Measurements from ENCODE around the gene PLCB1.

PLCB1 gene

DNA sequence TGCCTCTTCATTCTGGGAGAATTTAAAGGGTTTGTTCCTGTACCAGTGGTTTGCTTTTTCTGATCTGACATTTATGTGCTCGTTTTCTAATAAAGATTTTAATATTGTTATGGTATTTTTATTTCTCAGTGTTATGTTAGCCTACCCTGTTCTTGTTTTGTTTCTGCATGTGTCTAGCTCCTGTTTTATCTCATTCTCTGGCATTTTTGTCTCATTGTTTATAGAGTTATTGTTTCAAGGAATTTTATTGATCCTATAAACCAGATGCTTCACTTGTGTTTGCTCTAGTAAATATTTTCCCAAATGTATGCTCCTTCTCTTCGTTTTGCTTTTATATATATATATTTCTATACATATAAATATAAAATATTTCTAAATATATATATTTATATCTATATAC is 152.8 kb downstream of the PLCB1 start:
- no peaks in the 10 kb centered on the region for H3K9me3 Mint-ChIP-seq
- H3K27ac Mint-ChIP-seq, result no peak overlapping the region
- DNase-seq (ENCODE audit: low spot score in 2 of 2), result no peak
- no peaks in the 10 kb centered on the region for H3K4me1 Mint-ChIP-seq
- no peak overlapping the region for H3K4me3 Mint-ChIP-seq
- no peaks in the 10 kb centered on the region for H3K27me3 Mint-ChIP-seq
- no peaks in the 10 kb centered on the region for H3K36me3 Mint-ChIP-seq
- ATAC-seq (ENCODE audit: low read depth), result no peak

DNA sequence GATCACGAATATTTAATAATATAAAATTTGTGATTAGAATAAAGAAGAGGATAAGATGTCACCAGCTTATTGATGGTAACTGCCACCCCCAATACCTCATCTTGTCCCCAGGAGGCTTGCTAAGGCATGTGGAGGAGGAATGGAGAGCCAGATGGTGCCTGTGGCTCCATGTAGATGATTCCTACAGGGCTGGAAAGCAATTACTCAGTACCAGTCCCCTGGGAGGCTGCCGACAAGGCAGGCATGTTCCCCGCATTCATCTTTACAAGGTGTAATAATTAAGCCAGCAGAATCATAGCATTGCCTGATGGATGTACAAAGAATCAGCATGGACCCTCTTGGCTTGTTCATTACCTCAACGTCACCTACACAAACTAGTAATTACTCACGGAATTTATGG is 155.3 kb downstream of the PLCB1 start:
- Mint-ChIP-seq H3K4me3 (no peak overlapping the region), H3K9me3 (no peaks in the 10 kb centered on the region), H3K27me3 (no peaks in the 10 kb centered on the region), H3K27ac (no peak overlapping the region), H3K4me1 (no peaks in the 10 kb centered on the region), H3K36me3 (no peaks in the 10 kb centered on the region)
- ATAC-seq (ENCODE audit: low read depth), result no peak
- DNase-seq (ENCODE audit: low spot score in 2 of 2), result no peak

DNA sequence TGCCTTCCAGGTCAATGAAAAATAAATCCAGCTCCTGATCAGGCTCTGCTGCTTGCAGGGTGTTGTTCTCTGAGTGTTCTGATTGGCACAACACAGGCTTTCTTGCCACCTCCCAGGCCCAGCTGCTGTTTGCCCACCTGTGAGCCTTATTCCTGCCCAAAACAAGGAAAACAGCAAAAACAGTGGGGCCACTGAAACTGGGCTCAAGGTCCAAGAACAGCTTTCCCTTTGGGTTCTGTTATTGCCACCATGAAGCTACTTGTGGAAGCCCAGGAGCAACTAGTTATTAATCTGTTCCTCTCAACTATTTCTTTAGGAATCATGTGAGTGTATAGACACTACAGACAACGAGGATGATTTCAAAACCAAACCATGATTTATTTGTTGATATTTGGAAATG is 159.1 kb downstream of the PLCB1 start:
- Mint-ChIP-seq H3K27ac (no peak overlapping the region), H3K36me3 (no peaks in the 10 kb centered on the region), H3K4me1 (no peaks in the 10 kb centered on the region), H3K4me3 (no peak overlapping the region), H3K9me3 (no peaks in the 10 kb centered on the region), H3K27me3 (peaks cover 3% of the 10 kb centered on the region)
- no peak for ATAC-seq (ENCODE audit: low read depth)
- DNase-seq (ENCODE audit: low spot score in 2 of 2), result no peak

DNA sequence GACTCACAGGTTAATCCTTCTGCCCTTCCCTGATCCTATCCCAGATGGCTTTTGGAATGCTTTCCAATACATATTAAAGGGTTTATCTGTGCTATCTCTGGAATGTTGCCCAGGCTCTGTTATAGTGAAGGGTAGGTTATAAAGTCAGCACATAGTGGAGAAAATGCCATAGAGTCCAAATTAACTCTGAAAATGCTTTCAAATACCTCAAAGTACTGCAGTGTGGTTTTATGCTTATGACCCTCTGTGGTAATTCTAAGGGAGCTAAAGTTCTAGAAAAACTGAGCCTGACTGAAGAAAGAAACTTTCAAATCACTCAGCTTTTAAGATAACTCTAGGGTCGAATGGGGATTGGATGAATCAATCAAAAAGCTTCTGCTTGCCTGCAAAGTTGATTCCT is 159.8 kb downstream of the PLCB1 start:
- Mint-ChIP-seq H3K9me3 (no peaks in the 10 kb centered on the region), H3K27me3 (peaks cover 3% of the 10 kb centered on the region)

DNA sequence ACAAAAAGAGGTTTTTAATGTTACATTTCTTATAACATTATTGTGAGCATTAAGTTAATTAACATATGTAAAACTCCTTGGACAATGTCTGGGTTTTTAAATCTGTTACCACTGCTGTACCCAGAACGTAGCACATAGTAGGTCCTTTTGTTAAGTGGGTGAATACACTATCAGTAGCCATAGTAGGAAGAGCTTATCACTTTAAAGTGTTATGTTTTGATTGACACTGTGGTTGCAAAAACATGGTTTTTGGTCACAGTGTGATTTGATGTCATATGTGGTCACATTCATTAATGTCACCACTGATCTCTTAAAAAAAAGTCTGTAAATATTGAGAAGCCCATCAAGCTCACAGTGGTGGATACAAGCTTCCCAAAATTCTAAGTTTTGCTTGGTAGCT is 160.7 kb downstream of the PLCB1 start:
- H3K9me3 Mint-ChIP-seq, result no peaks in the 10 kb centered on the region
- H3K27ac Mint-ChIP-seq, result no peak overlapping the region
- H3K4me3 Mint-ChIP-seq, result no peak overlapping the region
- no peak for DNase-seq (ENCODE audit: low spot score in 2 of 2)
- ATAC-seq (ENCODE audit: low read depth), result no peak
- peaks cover 3% of the 10 kb centered on the region for H3K27me3 Mint-ChIP-seq
- H3K4me1 Mint-ChIP-seq, result no peaks in the 10 kb centered on the region
- no peaks in the 10 kb centered on the region for H3K36me3 Mint-ChIP-seq

More for the DNA sequence above, 159.8 kb downstream of the PLCB1 start:
- no peak overlapping the region for H3K27ac Mint-ChIP-seq
- H3K36me3 Mint-ChIP-seq, result no peaks in the 10 kb centered on the region
- no peak overlapping the region for H3K4me3 Mint-ChIP-seq
- no peak for DNase-seq (ENCODE audit: low spot score in 2 of 2)
- H3K4me1 Mint-ChIP-seq, result no peaks in the 10 kb centered on the region
- no peak for ATAC-seq (ENCODE audit: low read depth)

DNA sequence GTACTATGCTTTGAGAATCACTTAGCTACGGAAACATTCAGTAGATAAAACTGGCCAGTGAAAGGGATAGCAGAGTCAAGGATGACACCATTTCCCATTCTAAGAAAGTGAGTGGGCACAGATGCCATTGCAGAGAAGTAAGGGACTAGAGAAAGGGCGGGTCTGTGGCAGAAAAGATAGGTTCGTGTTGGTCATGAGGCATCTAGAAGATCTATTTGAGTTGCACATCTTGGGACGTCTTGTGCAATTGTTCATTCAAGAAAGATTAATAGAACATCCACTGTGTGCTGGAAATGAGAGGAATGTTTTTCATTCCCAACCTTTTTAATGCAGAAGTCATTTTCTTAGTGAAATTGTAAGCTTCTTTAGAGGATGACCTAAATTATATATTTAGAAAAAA is 161.7 kb downstream of the PLCB1 start:
- ATAC-seq (ENCODE audit: low read depth), result no peak
- Mint-ChIP-seq H3K27ac (no peak overlapping the region), H3K9me3 (no peaks in the 10 kb centered on the region), H3K27me3 (peaks cover 3% of the 10 kb centered on the region), H3K4me3 (no peak overlapping the region), H3K4me1 (no peaks in the 10 kb centered on the region), H3K36me3 (no peaks in the 10 kb centered on the region)
- no peak for DNase-seq (ENCODE audit: low spot score in 2 of 2)

DNA sequence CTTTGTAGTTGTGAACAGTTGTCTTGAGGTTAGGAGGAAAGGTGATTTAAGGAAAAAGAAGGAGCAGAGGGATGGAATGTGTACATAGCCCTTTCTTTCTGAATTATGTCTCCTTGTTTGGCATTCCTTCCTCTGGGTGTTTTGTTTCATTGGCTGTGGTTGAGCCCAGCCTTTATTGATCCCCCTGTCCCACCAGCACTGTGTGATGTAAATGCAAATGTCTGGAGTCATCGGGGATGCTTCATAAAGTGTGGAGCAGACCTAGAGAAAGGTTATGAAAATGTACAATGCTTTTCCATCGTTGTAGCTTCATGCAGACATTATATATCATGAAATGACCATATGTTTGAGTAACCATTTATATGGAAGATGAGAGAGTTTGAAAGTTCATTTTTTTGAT is 164.5 kb downstream of the PLCB1 start:
- Mint-ChIP-seq H3K27me3 (peaks cover 3% of the 10 kb centered on the region), H3K4me1 (no peaks in the 10 kb centered on the region), H3K9me3 (no peaks in the 10 kb centered on the region), H3K27ac (no peak overlapping the region), H3K36me3 (no peaks in the 10 kb centered on the region), H3K4me3 (no peak overlapping the region)
- no peak for ATAC-seq (ENCODE audit: low read depth)
- no peak for DNase-seq (ENCODE audit: low spot score in 2 of 2)

DNA sequence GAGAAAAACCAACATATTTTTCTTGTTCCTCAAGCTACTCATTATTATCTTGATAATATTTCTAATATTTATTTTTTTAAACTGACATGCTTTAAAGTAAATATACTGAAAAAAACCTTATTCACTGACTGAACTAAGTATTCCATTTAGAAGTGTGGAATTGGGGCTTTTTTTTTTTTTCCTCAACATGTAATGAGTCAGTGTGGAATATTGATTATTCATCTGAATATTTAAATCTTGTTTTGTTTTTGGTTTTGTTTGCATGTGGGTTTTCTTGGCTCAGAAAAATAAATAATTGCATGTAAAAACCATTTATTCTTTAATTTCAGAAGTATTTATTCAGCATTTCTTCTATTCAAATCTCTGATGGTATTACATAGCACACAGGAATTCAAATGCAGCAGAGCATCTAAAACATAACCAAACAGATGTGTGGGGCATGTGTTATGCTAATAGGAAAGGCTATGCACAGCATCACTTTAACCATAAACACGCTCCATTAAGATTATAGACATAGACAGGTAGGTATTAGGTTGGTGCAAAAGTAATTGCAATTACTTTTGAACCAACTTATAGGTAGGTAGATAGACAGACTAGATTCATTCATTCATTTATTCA is 166.5 kb downstream of the PLCB1 start:
- Mint-ChIP-seq H3K4me3 (no peak overlapping the region), H3K9me3 (no peaks in the 10 kb centered on the region), H3K27ac (no peak overlapping the region), H3K4me1 (no peaks in the 10 kb centered on the region), H3K36me3 (no peaks in the 10 kb centered on the region), H3K27me3 (peaks cover 1% of the 10 kb centered on the region)
- no peak for DNase-seq (ENCODE audit: low spot score in 2 of 2)
- ATAC-seq (ENCODE audit: low read depth), result no peak

DNA sequence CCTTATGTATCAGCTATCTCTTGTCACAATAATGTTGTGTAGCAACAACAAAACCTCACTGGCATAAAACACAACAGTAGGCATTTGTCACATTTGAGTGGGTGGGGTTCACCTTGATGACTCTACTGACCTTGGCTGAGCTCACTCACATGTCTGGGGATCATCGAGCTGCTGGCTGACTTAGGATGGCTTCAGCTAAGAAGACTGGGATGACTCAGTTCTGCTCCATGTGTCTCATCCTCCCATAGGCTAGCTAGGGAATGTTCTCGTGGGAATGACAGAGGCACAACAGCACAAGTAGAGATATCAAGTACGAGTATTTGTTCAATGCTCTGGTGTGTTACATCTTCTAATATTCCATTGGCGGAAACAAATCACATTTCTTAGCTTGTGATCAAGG is 167.9 kb downstream of the PLCB1 start:
- ATAC-seq (ENCODE audit: low read depth), result no peak
- Mint-ChIP-seq H3K4me1 (no peaks in the 10 kb centered on the region), H3K4me3 (no peak overlapping the region), H3K9me3 (no peaks in the 10 kb centered on the region), H3K27ac (no peak overlapping the region), H3K36me3 (no peaks in the 10 kb centered on the region), H3K27me3 (no peaks in the 10 kb centered on the region)
- no peak for DNase-seq (ENCODE audit: low spot score in 2 of 2)

DNA sequence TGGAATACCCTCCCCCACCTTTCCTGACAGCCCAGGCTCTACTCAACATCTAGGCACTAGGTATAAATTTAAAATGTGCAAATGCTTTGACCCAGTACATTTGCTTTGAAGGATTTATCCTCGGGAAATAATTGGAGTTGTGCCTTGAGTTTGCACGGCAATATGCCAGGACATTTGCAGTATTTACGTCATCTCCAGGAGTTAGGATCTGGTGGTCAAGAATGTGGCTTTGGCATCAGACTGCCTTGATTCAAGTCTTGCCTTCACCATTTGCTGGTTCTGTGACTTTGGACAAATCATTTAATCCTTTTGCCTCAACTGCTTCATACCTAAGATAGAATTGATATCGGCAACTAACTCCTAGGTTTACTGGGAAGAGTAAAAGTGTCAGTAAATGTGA is 169.6 kb downstream of the PLCB1 start:
- no peaks in the 10 kb centered on the region for H3K4me1 Mint-ChIP-seq
- no peak overlapping the region for H3K4me3 Mint-ChIP-seq
- ATAC-seq (ENCODE audit: low read depth), result no peak
- no peaks in the 10 kb centered on the region for H3K9me3 Mint-ChIP-seq
- no peaks in the 10 kb centered on the region for H3K36me3 Mint-ChIP-seq
- no peaks in the 10 kb centered on the region for H3K27me3 Mint-ChIP-seq
- DNase-seq (ENCODE audit: low spot score in 2 of 2), result no peak
- H3K27ac Mint-ChIP-seq, result no peak overlapping the region

DNA sequence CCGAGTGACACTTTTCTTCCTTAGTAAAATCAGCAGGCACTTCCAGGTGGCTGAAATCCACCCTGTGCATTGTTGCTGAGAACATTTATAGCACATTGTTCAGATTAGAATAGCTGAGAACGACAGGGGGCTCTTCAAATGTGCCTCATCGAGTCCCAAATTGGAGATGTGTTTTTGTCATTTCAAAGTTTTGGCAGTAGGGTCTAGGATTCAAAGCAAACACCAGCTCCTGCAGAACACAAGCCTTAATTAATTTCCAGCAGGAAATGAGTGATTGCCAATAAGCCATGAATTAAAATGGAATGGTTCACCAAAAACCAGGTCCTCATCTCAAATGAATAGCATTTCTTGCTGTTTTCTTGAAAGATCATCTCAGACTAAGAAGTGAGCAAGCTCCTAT is 171.6 kb downstream of the PLCB1 start:
- Mint-ChIP-seq H3K9me3 (no peaks in the 10 kb centered on the region), H3K27me3 (no peaks in the 10 kb centered on the region), H3K4me3 (no peak overlapping the region), H3K36me3 (no peaks in the 10 kb centered on the region), H3K27ac (no peak overlapping the region), H3K4me1 (no peaks in the 10 kb centered on the region)
- ATAC-seq (ENCODE audit: low read depth) (no peak), DNase-seq (ENCODE audit: low spot score in 2 of 2) (no peak)

DNA sequence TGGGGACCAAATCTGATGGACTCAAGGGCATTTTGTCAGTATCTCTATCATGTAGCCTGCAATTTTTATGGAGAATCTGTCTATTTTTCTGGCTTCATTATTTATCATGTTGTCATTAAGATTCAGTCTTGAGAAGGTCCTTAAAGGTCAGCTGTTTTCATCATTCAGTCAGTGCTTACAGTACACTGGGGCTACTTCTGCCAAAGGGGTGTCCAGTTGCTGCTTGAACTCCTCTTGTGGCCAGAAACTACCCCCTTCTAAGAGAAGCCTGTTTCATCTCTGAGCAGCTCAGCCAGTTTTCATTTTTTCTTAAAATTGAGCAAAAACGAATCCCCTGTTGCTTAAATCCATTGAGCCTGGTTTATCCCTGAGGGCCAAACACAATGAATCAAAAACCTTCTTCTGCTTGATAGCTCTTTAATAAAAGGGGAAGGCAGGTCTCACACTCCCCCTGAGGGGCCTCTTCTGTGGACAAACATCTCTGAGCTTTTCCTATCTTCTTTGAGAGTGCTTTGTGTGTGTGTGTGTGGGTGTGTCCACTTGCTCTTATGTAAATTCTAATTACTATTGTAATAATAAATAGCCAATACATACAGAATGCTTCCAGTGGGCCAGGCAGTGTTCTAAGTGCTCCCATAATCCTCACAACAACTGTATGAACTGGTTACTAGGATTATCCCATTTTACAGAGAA is 172.2 kb downstream of the PLCB1 start:
- Mint-ChIP-seq H3K27me3 (no peaks in the 10 kb centered on the region), H3K36me3 (no peaks in the 10 kb centered on the region), H3K4me3 (no peak overlapping the region), H3K4me1 (no peaks in the 10 kb centered on the region), H3K9me3 (no peaks in the 10 kb centered on the region), H3K27ac (no peak overlapping the region)
- DNase-seq (ENCODE audit: low spot score in 2 of 2) (no peak), ATAC-seq (ENCODE audit: low read depth) (no peak)

DNA sequence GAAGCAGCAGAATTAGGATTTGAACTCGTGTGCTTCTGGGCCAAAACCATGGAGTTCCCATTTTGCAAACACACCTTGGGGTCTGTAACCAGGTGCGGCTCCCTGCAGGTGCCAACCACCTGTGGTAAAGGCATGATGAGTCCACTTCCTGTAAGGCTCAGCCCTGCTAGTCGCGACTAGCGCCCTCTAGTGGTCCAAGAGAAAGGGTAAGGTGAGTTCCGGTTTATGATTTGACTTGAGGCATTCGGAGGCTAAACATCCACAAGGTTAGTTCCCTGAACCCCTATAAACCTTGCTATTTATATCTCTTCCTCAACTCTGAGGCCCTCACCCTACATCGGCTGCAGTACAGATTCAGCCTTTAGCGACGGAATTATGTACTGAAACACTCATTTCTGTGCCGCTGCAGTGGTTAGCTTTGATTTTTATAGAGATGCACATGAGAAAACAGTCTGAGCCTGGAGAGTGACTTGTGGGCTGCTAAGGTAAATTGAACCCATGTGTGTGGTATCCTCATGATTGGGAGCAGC is 173.4 kb downstream of the PLCB1 start:
- ATAC-seq (ENCODE audit: low read depth), result peak; percentile 70
- Mint-ChIP-seq H3K36me3 (no peaks in the 10 kb centered on the region), H3K4me3 (no peak overlapping the region), H3K9me3 (no peaks in the 10 kb centered on the region), H3K4me1 (no peaks in the 10 kb centered on the region), H3K27me3 (no peaks in the 10 kb centered on the region), H3K27ac (no peak overlapping the region)
- DNase-seq (ENCODE audit: low spot score in 2 of 2), result peak; percentile 12 to 18

DNA sequence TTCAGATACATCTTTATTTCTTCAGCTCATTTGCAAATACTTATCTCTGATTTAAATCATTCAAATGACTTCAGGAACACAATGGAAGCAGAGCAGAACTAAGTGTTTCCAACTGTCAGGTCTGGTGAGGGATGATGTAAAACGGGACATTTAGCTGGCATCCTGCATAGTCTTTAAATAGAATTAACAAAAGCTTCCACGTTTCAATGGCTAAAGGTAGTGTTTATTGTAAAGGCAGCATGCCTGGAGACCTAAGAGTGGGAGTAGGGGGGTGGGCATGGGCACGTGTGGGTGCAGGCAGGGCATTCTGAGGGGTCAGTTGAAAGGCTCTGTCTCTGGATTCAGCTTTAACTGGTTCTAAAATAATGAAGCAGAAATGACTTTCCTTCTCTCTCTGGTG is 174.9 kb downstream of the PLCB1 start:
- Mint-ChIP-seq H3K4me3 (no peak overlapping the region), H3K4me1 (no peaks in the 10 kb centered on the region), H3K36me3 (no peaks in the 10 kb centered on the region), H3K9me3 (no peaks in the 10 kb centered on the region), H3K27me3 (no peaks in the 10 kb centered on the region), H3K27ac (no peak overlapping the region)
- no peak for DNase-seq (ENCODE audit: low spot score in 2 of 2)
- no peak for ATAC-seq (ENCODE audit: low read depth)

DNA sequence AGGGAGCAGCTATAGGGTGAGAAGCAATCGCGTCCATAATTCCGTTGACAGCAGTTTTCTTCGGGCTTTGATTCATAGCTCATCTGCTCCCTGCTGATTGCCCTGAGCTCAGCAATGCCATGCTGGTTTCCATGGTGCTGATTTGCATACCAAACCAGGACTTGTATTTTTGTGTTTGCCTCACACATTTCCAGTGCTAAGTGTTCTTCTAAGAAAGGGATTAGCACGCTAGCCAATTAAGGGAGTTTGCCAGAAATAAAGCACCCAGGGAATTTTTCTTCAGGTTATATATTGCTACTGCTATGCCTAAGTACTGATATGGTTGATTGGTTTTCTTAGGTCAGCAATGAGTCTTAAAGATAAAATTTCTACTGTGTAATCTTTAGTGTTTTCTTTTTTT is 177.6 kb downstream of the PLCB1 start:
- H3K9me3 Mint-ChIP-seq, result no peaks in the 10 kb centered on the region
- no peaks in the 10 kb centered on the region for H3K36me3 Mint-ChIP-seq
- H3K27ac Mint-ChIP-seq, result no peak overlapping the region

More for the DNA sequence above, 177.6 kb downstream of the PLCB1 start:
- Mint-ChIP-seq H3K4me3 (no peak overlapping the region), H3K4me1 (no peaks in the 10 kb centered on the region), H3K27me3 (no peaks in the 10 kb centered on the region)
- ATAC-seq (ENCODE audit: low read depth) (no peak), DNase-seq (ENCODE audit: low spot score in 2 of 2) (no peak)
